ENCODE data around the gene LRRN1.
A peak's percentile ranks its signal among the peaks of the same experiment; 100 is the strongest.

LRRN1 gene

GRCh38 chr3:3799173-3800079 lies at the start of gene LRRN1:
TSS of gene LRRN1 (plus strand) at chr3:3799431. CDS start at chr3:3844642, 45,211 bp downstream.
- H3K27ac ChIP-seq: no peak within 1 kb of the TSS
- TF ChIP-seq ZFX (IDR thresholded peaks at IDR 0.05; ENCODE audit: borderline replicate concordance) (no peak), CTCF (IDR thresholded peaks at IDR 0.05) (peak; percentile 5; the same call in 1 of the 2 replicates)

- no peak for TF ChIP-seq CTCF (IDR thresholded peaks at IDR 0.05)
- TF ChIP-seq ZFX (IDR thresholded peaks at IDR 0.05; ENCODE audit: borderline replicate concordance): no peak
- H3K27ac ChIP-seq: no peak overlapping the region
Observed at GRCh38 chr3:3753416-3753815, 45.8 kb upstream of the LRRN1 start.

GRCh38 chr3:3765661-3766060 lies 33.6 kb upstream of the LRRN1 start:
- TF ChIP-seq CTCF (IDR thresholded peaks at IDR 0.05): no peak
- no peak for TF ChIP-seq ZFX (IDR thresholded peaks at IDR 0.05; ENCODE audit: borderline replicate concordance)
- H3K27ac ChIP-seq: no peak overlapping the region

GRCh38 chr3:3766140-3766539 lies 33.1 kb upstream of the LRRN1 start:
- TF ChIP-seq ZFX (IDR thresholded peaks at IDR 0.05; ENCODE audit: borderline replicate concordance) (no peak), CTCF (IDR thresholded peaks at IDR 0.05) (no peak)
- no peak overlapping the region for H3K27ac ChIP-seq

- no peak for TF ChIP-seq CTCF (IDR thresholded peaks at IDR 0.05)
- TF ChIP-seq ZFX (IDR thresholded peaks at IDR 0.05; ENCODE audit: borderline replicate concordance): no peak
- no peak overlapping the region for H3K27ac ChIP-seq
Observed at GRCh38 chr3:3771094-3771493, 28.1 kb upstream of the LRRN1 start.

GRCh38 chr3:3771567-3771966 lies 27.7 kb upstream of the LRRN1 start:
- H3K27ac ChIP-seq: no peak overlapping the region
- no peak for TF ChIP-seq CTCF (IDR thresholded peaks at IDR 0.05)
- no peak for TF ChIP-seq ZFX (IDR thresholded peaks at IDR 0.05; ENCODE audit: borderline replicate concordance)

GRCh38 chr3:3772338-3772737 lies 26.9 kb upstream of the LRRN1 start:
- no peak overlapping the region for H3K27ac ChIP-seq
- TF ChIP-seq CTCF (IDR thresholded peaks at IDR 0.05): no peak

All from 22Rv1 (cell line).